Activated naive CD4-positive, alpha-beta T cell treated with anti-CD3 and anti-CD28 coated beads for 36 hours (primary cell): ENCODE results near the gene RUVBL2. TPM values are rescaled to one million over a fixed set of nuclear protein-coding genes. Genes with fewer than 3 reads are reported as not detected.

Experiments used
- CTCF ChIA-PET: fragments of 350-600 bp; sonication (Branson Sonifier 250); formaldehyde crosslinking; loops from one replicate; lab custom pipeline; 2021; ENCODE audit warnings: antibody characterized with exemption; lab: Charles Lee
- DNase-seq: peaks from one replicate; pipeline ENCODE4 v3.0.0-alpha.2; 2020
- H3K27ac Mint-ChIP-seq: one replicate; pipeline ENCODE4 v1.8.0; 2021; ENCODE audit warnings: mild to moderate bottlenecking, mixed read lengths
- H3K27me3 Mint-ChIP-seq: one replicate; pipeline ENCODE4 v1.8.0; 2021; ENCODE audit warnings: low read depth, mixed read lengths
- H3K36me3 Mint-ChIP-seq: one replicate; pipeline ENCODE4 v1.8.0; 2021; ENCODE audit warnings: low read depth, mixed read lengths
- H3K4me1 Mint-ChIP-seq: one replicate; pipeline ENCODE4 v1.8.0; 2021; ENCODE audit warnings: low read depth, mixed read lengths
- H3K4me3 Mint-ChIP-seq: one replicate; pipeline ENCODE4 v1.8.0; 2021; ENCODE audit warnings: mild to moderate bottlenecking, moderate library complexity, mixed read lengths
- H3K9me3 Mint-ChIP-seq: one replicate; pipeline ENCODE4 v1.8.0; 2021; ENCODE audit warnings: mixed read lengths
- intact Hi-C: fragments of 100-400 bp; cut with micrococcal nuclease; formaldehyde crosslinking; loops from one replicate; pipeline ENCODE4 v1.15.1; 2023
- microRNA-seq: library from miRNA; unstranded; fragments of <30 nt; microRNA quantifications from one replicate; pipeline ENCODE4 v1.2.0, GENCODE V29; 2022; ENCODE audit warnings: borderline microRNAs expressed, borderline replicate concordance
- total RNA-seq, 2 experiments: library from RNA; stranded (reverse); gene quantifications; one replicate each; pipeline ENCODE4 v1.2.3, GENCODE V29; 2021

Gene RUVBL2
- total RNA-seq, 2 experiments from 2014 or later = 119 to 126 TPM

DNA sequence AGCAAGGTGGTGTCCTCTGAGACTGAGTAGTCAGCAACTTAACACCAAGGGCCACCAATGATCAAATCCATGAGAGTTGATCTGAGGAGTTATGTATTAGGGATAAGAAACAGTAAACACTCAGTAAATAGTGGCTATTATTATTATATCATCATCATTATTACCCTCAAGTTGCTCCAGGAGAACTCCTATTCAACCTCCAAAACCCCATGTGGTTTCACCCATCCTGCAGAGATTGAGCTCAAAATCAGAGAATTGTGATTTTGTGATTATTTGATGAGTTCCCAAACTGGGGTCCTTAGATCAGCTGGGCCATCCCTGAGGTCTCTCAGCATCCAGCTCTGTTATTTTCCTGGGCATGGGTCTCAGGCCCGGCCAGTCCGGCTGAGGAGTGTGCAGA lies 67.3 kb downstream of the RUVBL2 start:
- CTCF ChIA-PET = no interaction called here
- peaks cover 61% of the 10 kb centered on the region for H3K27me3 Mint-ChIP-seq

DNA sequence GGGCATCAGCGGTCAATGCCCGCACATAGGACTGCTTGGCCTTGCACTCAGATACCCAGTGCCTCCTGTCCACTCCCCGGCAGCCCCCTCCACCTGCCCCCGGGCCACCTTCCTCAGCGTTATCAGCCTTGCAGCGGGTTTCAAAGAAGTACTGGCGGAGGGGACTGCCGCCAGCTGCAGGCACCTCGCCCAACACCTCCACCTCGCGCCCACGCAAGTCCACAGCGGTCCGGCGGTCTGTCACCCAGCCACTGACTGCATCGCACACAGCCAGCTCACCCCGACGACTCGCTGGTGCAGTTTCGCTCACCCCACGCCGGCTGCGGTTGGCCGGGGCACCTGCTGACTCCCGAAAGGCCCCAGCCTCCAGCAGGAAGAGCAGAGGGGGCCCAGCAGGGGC lies 67.8 kb downstream of the RUVBL2 start:
- CTCF ChIA-PET = no interaction called here
- no peaks in the 10 kb centered on the region for H3K9me3 Mint-ChIP-seq
- H3K4me1 Mint-ChIP-seq = peaks cover 19% of the 10 kb centered on the region
- H3K36me3 Mint-ChIP-seq = no peaks in the 10 kb centered on the region
- H3K27ac Mint-ChIP-seq = no peak overlapping the region
- no peak overlapping the region for H3K4me3 Mint-ChIP-seq
- no peak for DNase-seq
- H3K27me3 Mint-ChIP-seq = peaks cover 62% of the 10 kb centered on the region
- intact Hi-C loops = no loop called here

More for the DNA sequence above, 67.3 kb downstream of the RUVBL2 start:
- Mint-ChIP-seq H3K36me3 (no peaks in the 10 kb centered on the region), H3K4me3 (no peak overlapping the region), H3K9me3 (no peaks in the 10 kb centered on the region), H3K27ac (no peak overlapping the region), H3K4me1 (peaks cover 23% of the 10 kb centered on the region)
- no peak for DNase-seq
- intact Hi-C loops = no loop called here

DNA sequence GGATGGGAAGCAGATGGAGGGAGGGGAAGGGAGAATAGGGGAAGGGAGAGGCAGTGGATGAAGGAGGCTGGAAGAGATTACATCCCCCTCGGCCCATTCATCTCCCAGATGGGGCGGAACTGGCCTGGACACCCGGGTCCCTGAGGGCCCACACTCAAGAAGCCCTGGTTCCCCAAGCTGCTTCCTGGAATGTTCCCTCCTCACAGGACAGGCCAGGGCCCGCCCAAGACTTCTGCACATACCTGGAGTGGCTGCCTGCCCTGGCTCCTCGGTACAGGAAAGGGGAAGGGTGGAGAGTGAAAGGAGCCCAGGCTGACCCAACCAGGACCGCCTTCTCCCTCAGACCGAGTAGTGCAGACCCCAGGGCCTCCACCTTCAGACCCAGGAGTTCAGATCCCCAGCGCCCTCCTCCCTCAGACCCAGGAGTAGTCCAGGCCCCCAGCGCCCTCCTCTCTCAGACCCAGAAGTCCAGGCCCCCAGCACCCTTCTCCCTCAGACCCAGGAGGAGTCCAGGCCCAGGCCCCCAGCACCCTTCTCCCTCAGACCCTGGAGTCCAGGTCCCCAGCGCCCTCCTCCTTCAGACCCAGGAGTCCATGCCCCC lies 70.4 kb downstream of the RUVBL2 start:
- no peaks in the 10 kb centered on the region for H3K9me3 Mint-ChIP-seq
- intact Hi-C loops = no loop called here
- H3K27ac Mint-ChIP-seq = no peak overlapping the region
- no peak overlapping the region for H3K4me3 Mint-ChIP-seq
- CTCF ChIA-PET = interaction anchor here (0.5 kb wide), 1 partner anchor 276 kb away, joined by 3 read pairs; no protein-coding TSS in a partner anchor
- H3K4me1 Mint-ChIP-seq = peaks cover 2% of the 10 kb centered on the region
- no peak for DNase-seq
- peaks cover 54% of the 10 kb centered on the region for H3K27me3 Mint-ChIP-seq
- H3K36me3 Mint-ChIP-seq = no peaks in the 10 kb centered on the region

DNA sequence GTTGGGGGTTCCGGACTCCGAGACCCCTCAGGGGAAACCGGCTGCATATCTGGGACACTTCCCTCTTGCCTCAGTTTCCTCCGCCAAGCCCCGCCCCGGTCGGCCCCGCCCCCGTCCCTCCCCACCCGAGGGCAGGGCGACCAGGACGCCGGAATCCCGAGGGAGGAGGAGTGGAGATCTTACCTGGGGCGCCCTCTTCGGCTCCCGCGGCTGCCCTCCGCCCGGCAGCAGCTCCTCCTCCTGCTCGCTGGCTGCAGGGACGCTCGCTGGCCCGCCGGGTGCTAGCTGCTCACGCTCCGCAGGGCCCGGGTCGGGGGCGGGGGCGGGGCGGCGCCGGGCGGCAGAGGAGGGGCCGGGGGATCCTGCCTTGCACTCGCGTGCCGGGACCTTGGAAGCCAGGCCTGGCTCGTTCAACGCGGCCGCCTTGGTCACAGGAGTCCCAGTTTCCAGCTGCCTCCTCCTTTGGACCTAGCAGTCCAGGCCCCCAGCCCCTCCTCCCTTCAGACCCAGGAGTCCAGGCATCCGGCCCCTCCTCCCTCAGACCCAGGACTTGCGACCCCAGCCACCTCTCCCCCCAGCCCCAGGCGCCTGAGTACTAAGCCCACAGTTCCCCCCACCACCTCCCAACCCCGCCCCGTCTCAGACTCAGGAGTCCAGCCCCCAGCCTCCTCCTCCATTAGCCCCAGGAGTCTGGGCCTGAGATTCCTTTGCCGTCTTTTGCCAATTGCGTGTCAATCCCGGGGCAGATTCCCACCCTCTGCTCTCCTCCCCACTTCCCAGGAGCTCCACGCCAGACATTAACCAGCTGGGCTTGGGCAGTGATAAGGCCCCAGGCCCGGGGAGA lies 71.3 kb downstream of the RUVBL2 start, which contains the start of gene NTF4:
Gene NTF4 (minus strand): TSS at position 51 of the 844 bp plus-strand sequence. CDS start 2,821 bp downstream, outside the sequence.
- Mint-ChIP-seq H3K27ac (no peak within 1 kb of the TSS), H3K36me3 (no peaks in the 10 kb centered on the region), H3K4me3 (no peak within 1 kb of the TSS), H3K9me3 (no peaks in the 10 kb centered on the region), H3K4me1 (peaks cover 2% of the 10 kb centered on the region), H3K27me3 (peaks cover 53% of the 10 kb centered on the region)
- intact Hi-C loops = no loop called here
- CTCF ChIA-PET = interaction anchor here (0.5 kb wide), 1 partner anchor 277 kb away, joined by 3 read pairs; no protein-coding TSS in a partner anchor
- DNase-seq = no peak

Small RNA genes lying within 50 kb of the gene (microRNA-seq; reads per million reads assigned to microRNA genes)
- not detected for gene MIR6798

Other genes with a start within 250 kb of the RUVBL2 start
- gene IZUMO1, start 247.0 kb upstream of the RUVBL2 start, total RNA-seq = not detected
- gene FUT1, start 241.2 kb upstream of the RUVBL2 start, total RNA-seq = under 1 TPM; 0.07 to 0.12 TPM
- not detected for gene FGF21, start 238.4 kb upstream of the RUVBL2 start, total RNA-seq
- gene BCAT2, start 182.9 kb upstream of the RUVBL2 start, total RNA-seq = 10 to 100 TPM; 66.4 to 66.8 TPM
- under 1 TPM in 1 of 2 experiments, not detected in 1; 0.50 TPM for gene HSD17B14, start 157.4 kb upstream of the RUVBL2 start, total RNA-seq
- gene PLEKHA4, start 125.3 kb upstream of the RUVBL2 start, total RNA-seq = 1 to 10 TPM; 8.3 to 8.8 TPM
- gene PPP1R15A, start 121.5 kb upstream of the RUVBL2 start, total RNA-seq = 10 to 100 TPM; 96.5 to 97.4 TPM
- under 1 TPM; 0.54 to 0.81 TPM for gene TULP2, start 95.1 kb upstream of the RUVBL2 start, total RNA-seq
- gene NUCB1, start 93.6 kb upstream of the RUVBL2 start, total RNA-seq = 100 to 1,000 TPM; 172 to 182 TPM
- gene DHDH, start 60.2 kb upstream of the RUVBL2 start, total RNA-seq = 1 to 10 TPM; 4.2 to 4.5 TPM
- 100 to 1,000 TPM; 267 to 302 TPM for gene BAX, start 39.0 kb upstream of the RUVBL2 start, total RNA-seq
- 1,000 to 10,000 TPM; 1,093 to 1,120 TPM for gene FTL, start 28.6 kb upstream of the RUVBL2 start, total RNA-seq
- gene GYS1, start 578 bp upstream of the RUVBL2 start, total RNA-seq = 10 to 100 TPM; 29.6 to 31.2 TPM
- gene LHB, start 23.2 kb downstream of the RUVBL2 start, total RNA-seq = not detected
- not detected for gene CGB3, start 30.4 kb downstream of the RUVBL2 start, total RNA-seq
- gene CGB2, start 38.0 kb downstream of the RUVBL2 start, total RNA-seq = not detected
- gene CGB1, start 43.0 kb downstream of the RUVBL2 start, total RNA-seq = not detected
- not detected for gene CGB5, start 50.0 kb downstream of the RUVBL2 start, total RNA-seq
- not detected for gene CGB8, start 55.2 kb downstream of the RUVBL2 start, total RNA-seq
- gene CGB7, start 63.9 kb downstream of the RUVBL2 start, total RNA-seq = not detected
- gene NTF4, start 70.9 kb downstream of the RUVBL2 start, total RNA-seq = not detected
- not detected for gene KCNA7, start 78.8 kb downstream of the RUVBL2 start, total RNA-seq
- 100 to 1,000 TPM; 163 to 166 TPM for gene SNRNP70, start 91.6 kb downstream of the RUVBL2 start, total RNA-seq
- gene LIN7B, start 120.5 kb downstream of the RUVBL2 start, total RNA-seq = 1 to 10 TPM; 3.4 to 3.8 TPM
- 1 to 10 TPM; 1.5 to 1.9 TPM for gene C19orf73, start 125.3 kb downstream of the RUVBL2 start, total RNA-seq
- gene PPFIA3, start 125.7 kb downstream of the RUVBL2 start, total RNA-seq = 1 to 10 TPM; 4.6 to 4.9 TPM
- not detected for gene HRC, start 161.5 kb downstream of the RUVBL2 start, total RNA-seq
- under 1 TPM; 0.22 to 0.62 TPM for gene TRPM4, start 163.9 kb downstream of the RUVBL2 start, total RNA-seq